Caco-2 (cell line): ENCODE results near the gene HCN1. TPM values are rescaled to one million over a fixed set of nuclear protein-coding genes. Genes with fewer than 3 reads are reported as not detected.

Experiments
- BruUV-seq: library from RNA; stranded (reverse); fragments of 400-500 nt; replicated peaks from 2 replicates; lab custom pipeline; 2021; lab: Mats Ljungman, UMichigan
- CTCF ChIA-PET: fragments of 300-600 bp; sonication (Branson Sonifier 250); formaldehyde crosslinking; loops from one replicate; lab custom pipeline; 2022; ENCODE audit warnings: antibody characterized with exemption; lab: Charles Lee
- POLR2A ChIA-PET: fragments of 300-600 bp; sonication (Branson Sonifier 250); formaldehyde crosslinking; loops from one replicate; lab custom pipeline; 2022; ENCODE audit warnings: antibody characterized with exemption; lab: Charles Lee
- DNase-seq, 2 experiments: peaks; one replicate each; pipeline versions ENCODE4 v3.0.0 to v3.0.0-alpha.2; 2020 to 2022
- H3K27me3 ChIP-seq: replicated peaks from 2 replicates; pipeline ENCODE4 v1.6.0; 2011; ENCODE audit warnings: low read length; ENCODE audit not compliant: control insufficient read depth, insufficient read depth
- H3K36me3 ChIP-seq: 2 replicates; pipeline ENCODE4 v1.5.1; 2011; ENCODE audit warnings: low read length; ENCODE audit not compliant: control insufficient read depth, insufficient read depth
- H3K4me1 ChIP-seq: fragments of 250-450 bp; sonication (Bioruptor Pico); 2 replicates; pipeline ENCODE4 v1.5.1; 2020; ENCODE audit warnings: mild to moderate bottlenecking
- H3K4me3 ChIP-seq: 2 replicates; pipeline ENCODE4 v1.5.1; 2011; ENCODE audit warnings: low read depth, mild to moderate bottlenecking, control low read depth, low read length
- H3K9me3 ChIP-seq: fragments of 250-450 bp; sonication (Bioruptor Pico); 2 replicates; pipeline ENCODE4 v1.5.1; 2020; ENCODE audit warnings: mild to moderate bottlenecking, moderate library complexity
- H3K27ac Mint-ChIP-seq: one replicate; pipeline ENCODE4 v1.8.0; 2022; ENCODE audit warnings: mixed read lengths; ENCODE audit not compliant: unreplicated experiment
- H3K27me3 Mint-ChIP-seq: one replicate; pipeline ENCODE4 v1.8.0; 2022; ENCODE audit warnings: mixed read lengths; ENCODE audit not compliant: insufficient read depth, unreplicated experiment
- H3K36me3 Mint-ChIP-seq: one replicate; pipeline ENCODE4 v1.8.0; 2022; ENCODE audit warnings: mild to moderate bottlenecking, mixed read lengths; ENCODE audit not compliant: insufficient read depth, unreplicated experiment
- H3K4me1 Mint-ChIP-seq: one replicate; pipeline ENCODE4 v1.8.0; 2022; ENCODE audit warnings: low read depth, mixed read lengths; ENCODE audit not compliant: unreplicated experiment
- H3K4me3 Mint-ChIP-seq: one replicate; pipeline ENCODE4 v1.8.0; 2022; ENCODE audit warnings: mild to moderate bottlenecking, moderate library complexity, mixed read lengths; ENCODE audit not compliant: unreplicated experiment
- H3K9me3 Mint-ChIP-seq: one replicate; pipeline ENCODE4 v1.8.0; 2022; ENCODE audit warnings: mixed read lengths; ENCODE audit not compliant: unreplicated experiment
- CTCF ChIP-seq, 2 experiments: fragments of 200-600 bp in 1 of 2; IDR thresholded peaks; 1 replicate in 1 of 2; 2 replicates in 1 of 2; pipeline versions ENCODE4 v1.5.1 to v1.8.0; 2011 to 2022; ENCODE audit warnings: antibody characterized with exemption in 1 of 2, control low read depth in 1 of 2, inconsistent platforms in 1 of 2, low read depth in 1 of 2, low read length in 1 of 2, mild to moderate bottlenecking in 1 of 2, moderate library complexity in 1 of 2; ENCODE audit not compliant: insufficient read depth in 1 of 2, severe bottlenecking in 1 of 2, unreplicated experiment in 1 of 2
- intact Hi-C: fragments of 100-400 bp; cut with micrococcal nuclease; formaldehyde crosslinking; loops from one replicate; pipeline ENCODE4 v1.10.0; 2022; ENCODE audit not compliant: unreplicated experiment
- total RNA-seq: library from RNA; stranded (reverse); gene quantifications from 2 replicates; pipeline ENCODE4 v1.2.3, GENCODE V29; 2022

HCN1 gene
- total RNA-seq, 1 experiment from 2014 or later = not detected

- Mint-ChIP-seq H3K9me3 (no peaks in the 10 kb centered on the region), H3K4me1 (no peaks in the 10 kb centered on the region), H3K27me3 (no peaks in the 10 kb centered on the region), H3K27ac (no peak overlapping the region), H3K36me3 (no peaks in the 10 kb centered on the region), H3K4me3 (no peak overlapping the region)
- Histone ChIP-seq H3K4me1 (no peaks in the 10 kb centered on the region), H3K9me3 (no peaks in the 10 kb centered on the region), H3K36me3 (no peaks in the 10 kb centered on the region), H3K4me3 (no peak overlapping the region), H3K27me3 (no peaks in the 10 kb centered on the region)
- no peak for TF ChIP-seq CTCF (IDR thresholded peaks at IDR 0.05; ENCODE audit: insufficient read depth in 1 of 2, low read depth in 1 of 2, low read length in 1 of 2, severe bottlenecking in 1 of 2, unreplicated experiment in 1 of 2)
- intact Hi-C loops = no loop called here
- BruUV-seq = no TSS peak
- ChIA-PET CTCF (no interaction called here), POLR2A (no interaction called here)
- no peak for DNase-seq
These were observed 431.7 kb downstream of the HCN1 start for GRCh38 chr5:45264447-45264846.

- Histone ChIP-seq H3K36me3 (no peaks in the 10 kb centered on the region), H3K9me3 (no peaks in the 10 kb centered on the region), H3K4me3 (no peak overlapping the region), H3K27me3 (no peaks in the 10 kb centered on the region), H3K4me1 (no peaks in the 10 kb centered on the region)
- DNase-seq = no peak
- Mint-ChIP-seq H3K27ac (no peak overlapping the region), H3K36me3 (no peaks in the 10 kb centered on the region), H3K4me1 (no peaks in the 10 kb centered on the region), H3K9me3 (no peaks in the 10 kb centered on the region), H3K4me3 (no peak overlapping the region), H3K27me3 (no peaks in the 10 kb centered on the region)
- ChIA-PET POLR2A (no interaction called here), CTCF (no interaction called here)
- intact Hi-C loops = no loop called here
- no peak for TF ChIP-seq CTCF (IDR thresholded peaks at IDR 0.05; ENCODE audit: insufficient read depth in 1 of 2, low read depth in 1 of 2, low read length in 1 of 2, severe bottlenecking in 1 of 2, unreplicated experiment in 1 of 2)
- BruUV-seq = no TSS peak
These were observed 434.1 kb downstream of the HCN1 start for GRCh38 chr5:45262061-45262590.

- ChIA-PET CTCF (no interaction called here), POLR2A (no interaction called here)
- Histone ChIP-seq H3K9me3 (no peaks in the 10 kb centered on the region), H3K27me3 (no peaks in the 10 kb centered on the region), H3K4me1 (no peaks in the 10 kb centered on the region), H3K4me3 (no peak overlapping the region), H3K36me3 (no peaks in the 10 kb centered on the region)
- Mint-ChIP-seq H3K4me1 (no peaks in the 10 kb centered on the region), H3K4me3 (no peak overlapping the region), H3K27me3 (no peaks in the 10 kb centered on the region), H3K36me3 (no peaks in the 10 kb centered on the region), H3K9me3 (no peaks in the 10 kb centered on the region), H3K27ac (no peak overlapping the region)
- no TSS peak for BruUV-seq
- no peak for TF ChIP-seq CTCF (IDR thresholded peaks at IDR 0.05; ENCODE audit: insufficient read depth in 1 of 2, low read depth in 1 of 2, low read length in 1 of 2, severe bottlenecking in 1 of 2, unreplicated experiment in 1 of 2)
- intact Hi-C loops = no loop called here
- no peak for DNase-seq
These were observed 435.1 kb downstream of the HCN1 start for GRCh38 chr5:45261125-45261524.
